ENCODE measurements around the gene GZF1.

The GZF1 gene

DNA sequence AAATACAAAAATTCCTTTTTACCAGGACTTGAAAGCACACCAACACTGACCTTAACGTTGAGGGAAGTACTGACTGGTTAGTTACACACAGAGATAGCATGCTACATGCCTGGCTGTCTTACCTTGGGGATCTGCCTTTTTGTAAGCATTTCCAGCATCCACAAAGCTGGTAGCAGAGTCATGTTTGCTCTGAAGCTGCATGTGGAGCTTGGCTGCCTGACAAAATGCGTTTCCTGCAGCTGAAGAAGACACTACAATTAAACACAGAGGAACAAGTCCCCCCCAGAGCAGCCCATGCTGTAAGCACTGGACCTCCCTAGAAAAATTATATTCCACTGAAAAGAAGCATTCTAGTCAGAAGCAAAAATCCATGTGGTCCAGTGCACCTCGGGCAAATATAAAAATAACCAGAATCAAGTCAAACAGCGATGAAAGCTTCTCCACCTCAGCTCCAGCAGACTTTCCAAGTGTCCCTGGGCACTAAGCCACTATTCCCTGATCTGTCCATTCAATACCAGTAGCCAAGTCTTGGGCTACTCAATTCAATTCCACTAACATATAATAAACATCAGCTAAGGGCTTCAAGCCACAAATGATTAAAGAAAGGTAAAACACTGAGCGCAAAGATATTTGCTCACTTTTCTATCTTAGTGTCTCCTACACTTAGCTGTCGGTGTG lies 35.1 kb downstream of the GZF1 start:
- CTCF ChIA-PET: no interaction called here
- POLR2A ChIA-PET (ENCODE audit: low non-redundant PET): no interaction called here
- TF ChIP-seq, protein P1, sequence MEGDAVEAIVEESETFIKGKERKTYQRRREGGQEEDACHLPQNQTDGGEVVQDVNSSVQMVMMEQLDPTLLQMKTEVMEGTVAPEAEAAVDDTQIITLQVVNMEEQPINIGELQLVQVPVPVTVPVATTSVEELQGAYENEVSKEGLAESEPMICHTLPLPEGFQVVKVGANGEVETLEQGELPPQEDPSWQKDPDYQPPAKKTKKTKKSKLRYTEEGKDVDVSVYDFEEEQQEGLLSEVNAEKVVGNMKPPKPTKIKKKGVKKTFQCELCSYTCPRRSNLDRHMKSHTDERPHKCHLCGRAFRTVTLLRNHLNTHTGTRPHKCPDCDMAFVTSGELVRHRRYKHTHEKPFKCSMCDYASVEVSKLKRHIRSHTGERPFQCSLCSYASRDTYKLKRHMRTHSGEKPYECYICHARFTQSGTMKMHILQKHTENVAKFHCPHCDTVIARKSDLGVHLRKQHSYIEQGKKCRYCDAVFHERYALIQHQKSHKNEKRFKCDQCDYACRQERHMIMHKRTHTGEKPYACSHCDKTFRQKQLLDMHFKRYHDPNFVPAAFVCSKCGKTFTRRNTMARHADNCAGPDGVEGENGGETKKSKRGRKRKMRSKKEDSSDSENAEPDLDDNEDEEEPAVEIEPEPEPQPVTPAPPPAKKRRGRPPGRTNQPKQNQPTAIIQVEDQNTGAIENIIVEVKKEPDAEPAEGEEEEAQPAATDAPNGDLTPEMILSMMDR (conservative IDR thresholded peaks at IDR 0.05; ENCODE audit: low read depth): no peak
- DNase-seq (ENCODE audit: low spot score): no peak
- H3K27ac ChIP-seq: no peak overlapping the region

DNA sequence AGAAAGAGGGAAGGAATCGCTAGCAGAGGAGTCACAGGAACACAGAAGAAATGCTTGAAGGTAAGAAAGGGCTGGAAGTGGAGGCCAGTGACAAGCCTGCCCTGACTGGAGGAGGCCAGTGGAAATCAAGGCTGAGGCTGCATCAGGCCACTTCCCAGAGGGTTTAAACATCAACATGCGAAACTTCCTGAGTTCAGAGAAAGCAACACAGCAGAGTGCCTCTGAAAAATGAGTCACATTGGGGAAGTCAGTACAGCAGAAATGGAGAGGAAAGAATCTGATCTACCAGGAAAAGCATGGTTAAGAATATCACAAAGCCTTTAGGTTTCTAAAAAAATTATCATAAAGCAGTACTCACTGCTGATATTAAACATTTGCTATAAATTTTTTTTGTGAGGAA lies 36.0 kb downstream of the GZF1 start:
- DNase-seq (ENCODE audit: low spot score): no peak
- ChIA-PET POLR2A (ENCODE audit: low non-redundant PET) (no interaction called here), CTCF (no interaction called here)
- TF ChIP-seq, protein P1 (conservative IDR thresholded peaks at IDR 0.05; ENCODE audit: low read depth): no peak
- 0 out of 2 replicates have a peak overlapping the region, but pooled peaks have one; percentile 18 for H3K27ac ChIP-seq

DNA sequence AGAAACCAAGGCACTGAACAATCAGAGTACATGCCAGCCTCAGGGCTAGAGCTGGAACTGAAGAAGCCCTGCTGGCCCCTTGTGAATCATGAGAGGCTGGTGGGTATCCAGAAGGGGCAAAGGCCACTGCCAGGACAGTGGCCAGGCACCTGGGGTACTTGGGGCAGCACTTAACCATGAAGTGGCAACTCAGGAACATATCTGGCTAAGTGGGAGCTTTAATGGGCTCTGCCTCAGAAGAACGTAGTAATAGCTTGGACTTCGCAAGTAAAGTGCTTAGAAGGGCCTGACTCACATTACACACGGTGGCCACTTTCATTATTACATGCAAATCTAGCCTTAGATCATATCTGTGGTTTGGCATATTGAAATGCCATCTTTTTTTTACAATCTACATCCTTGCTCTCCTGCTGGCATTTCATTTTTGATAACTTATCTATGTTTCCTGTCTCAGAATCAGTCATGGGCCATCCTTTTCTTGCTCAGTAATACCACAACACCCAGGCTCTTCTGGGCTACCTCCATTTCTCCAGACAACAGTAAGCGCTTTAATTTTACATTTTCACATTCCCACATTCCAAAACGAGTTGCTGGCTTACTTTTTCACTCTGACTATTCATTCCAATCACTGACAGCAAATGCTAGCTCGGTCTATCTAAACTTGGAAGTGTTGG lies 37.7 kb downstream of the GZF1 start:
- no peak overlapping the region for H3K27ac ChIP-seq
- POLR2A ChIA-PET (ENCODE audit: low non-redundant PET): interaction anchor here (0.6 kb wide), 1 partner anchor 22 kb away, joined by 3 read pairs; no protein-coding TSS in a partner anchor
- DNase-seq (ENCODE audit: low spot score): no peak
- TF ChIP-seq, protein P1 (conservative IDR thresholded peaks at IDR 0.05; ENCODE audit: low read depth): no peak
- CTCF ChIA-PET: interaction anchor here (0.5 kb wide), 1 partner anchor 706 kb away, joined by 3 read pairs; no protein-coding TSS in a partner anchor

DNA sequence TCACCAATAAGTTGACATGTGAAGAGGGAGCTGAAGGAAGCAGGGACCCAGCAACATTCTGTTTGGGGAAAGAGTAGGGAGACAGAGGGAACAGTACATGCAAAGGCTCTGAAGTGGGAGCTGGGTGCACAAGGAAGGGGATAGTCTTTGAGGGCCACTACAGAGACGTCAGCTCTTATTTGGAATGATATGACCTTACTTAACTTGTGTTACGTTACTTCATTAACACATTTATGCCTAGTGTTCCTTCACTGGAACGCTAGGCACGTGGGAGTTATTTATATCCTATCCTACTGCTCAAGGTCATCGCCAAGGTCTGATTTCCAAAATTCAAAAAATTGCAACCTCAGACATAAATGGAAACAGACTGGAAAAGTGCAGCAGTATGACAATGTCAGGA lies 39.1 kb downstream of the GZF1 start:
- H3K27ac ChIP-seq: no peak overlapping the region
- DNase-seq (ENCODE audit: low spot score): no peak
- POLR2A ChIA-PET (ENCODE audit: low non-redundant PET): no interaction called here
- TF ChIP-seq, protein P1 (conservative IDR thresholded peaks at IDR 0.05; ENCODE audit: low read depth): no peak
- CTCF ChIA-PET: no interaction called here

DNA sequence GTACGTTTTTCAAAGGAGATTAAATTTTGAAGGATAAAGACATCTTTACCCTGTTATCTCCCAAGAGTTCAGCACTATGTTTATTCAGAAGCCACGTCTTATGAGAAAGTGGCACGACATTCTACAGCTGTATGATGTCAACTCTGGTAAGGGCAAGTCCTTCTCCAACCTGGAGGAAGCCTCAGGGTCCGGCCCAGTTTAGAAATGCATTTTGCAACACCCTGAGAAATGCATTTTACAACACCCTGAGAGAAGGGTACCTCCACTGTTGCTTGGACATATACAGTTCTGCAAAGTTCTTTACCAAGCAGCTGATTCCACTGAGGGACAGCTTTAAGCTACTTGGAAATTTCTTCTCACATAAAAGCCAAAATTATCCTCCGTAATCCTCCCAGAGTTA lies 41.8 kb downstream of the GZF1 start:
- no peak for DNase-seq (ENCODE audit: low spot score)
- TF ChIP-seq, protein P1 (conservative IDR thresholded peaks at IDR 0.05; ENCODE audit: low read depth): no peak
- H3K27ac ChIP-seq: no peak overlapping the region
- ChIA-PET CTCF (interaction anchor here (0.7 kb wide), 1 partner anchor 13 kb away, joined by 3 read pairs; no protein-coding TSS in a partner anchor), POLR2A (ENCODE audit: low non-redundant PET) (no interaction called here)

DNA sequence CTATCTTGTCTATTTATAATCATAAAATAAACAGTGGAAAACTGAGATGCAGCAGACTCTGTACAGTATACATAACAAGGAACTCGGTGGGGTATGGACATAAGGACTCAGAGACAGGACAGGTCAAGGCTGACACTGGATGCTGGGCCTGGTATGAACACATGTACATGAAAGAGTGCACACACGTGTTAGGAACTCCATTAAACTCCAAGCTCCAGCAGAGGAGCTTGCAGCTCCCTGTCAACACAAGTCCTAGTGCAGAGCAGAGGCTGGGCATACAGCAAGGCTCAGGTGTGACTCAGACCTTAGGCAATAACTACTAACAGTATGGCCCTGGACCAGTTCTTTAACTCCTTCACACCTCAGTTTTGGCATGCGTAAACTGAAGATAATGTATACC lies 42.2 kb downstream of the GZF1 start:
- peak; percentile 58 for DNase-seq (ENCODE audit: low spot score)
- ChIA-PET POLR2A (ENCODE audit: low non-redundant PET) (interaction anchor here (0.5 kb wide), 1 partner anchor 47 kb away, joined by 3 read pairs; no protein-coding TSS in a partner anchor), CTCF (interaction anchor here (0.7 kb wide), 1 partner anchor 14 kb away, joined by 3 read pairs; no protein-coding TSS in a partner anchor)
- H3K27ac ChIP-seq: no peak overlapping the region
- TF ChIP-seq, protein P1 (conservative IDR thresholded peaks at IDR 0.05; ENCODE audit: low read depth): no peak
